WERI-Rb-1 (cell line): ENCODE data around the gene SWT1.

ENCODE experiments used
- DNase-seq: peaks from one replicate; pipeline ENCODE4 v3.0.0-alpha.2; 2020
- H3K27ac ChIP-seq: fragments of 250-450 bp; sonication (Bioruptor Pico); 2 replicates; pipeline ENCODE4 v1.5.1; 2020; ENCODE audit warnings: mild to moderate bottlenecking, moderate library complexity
- H3K27me3 ChIP-seq: fragments of 250-450 bp; sonication (Bioruptor Pico); 2 replicates; pipeline ENCODE4 v1.5.1; 2021; ENCODE audit warnings: mild to moderate bottlenecking, low read depth, moderate library complexity; ENCODE audit not compliant: insufficient read depth, severe bottlenecking
- H3K36me3 ChIP-seq: fragments of 250-450 bp; sonication (Bioruptor Pico); 2 replicates; pipeline ENCODE4 v1.5.1; 2020; ENCODE audit warnings: mild to moderate bottlenecking, moderate library complexity
- H3K4me3 ChIP-seq: 2 replicates; pipeline ENCODE4 v1.5.1; 2011; ENCODE audit warnings: low read depth, mild to moderate bottlenecking, control low read depth, low read length
- H3K9me3 ChIP-seq: fragments of 250-450 bp; sonication (Bioruptor Pico); 2 replicates; pipeline ENCODE4 v1.5.1; 2021; ENCODE audit warnings: mild to moderate bottlenecking, moderate library complexity; ENCODE audit not compliant: severe bottlenecking
- TF ChIP-seq, protein P1 (sequence below): IDR thresholded peaks from 2 replicates; pipeline ENCODE4 v1.5.1; 2011; ENCODE audit warnings: low read depth, mild to moderate bottlenecking, control low read depth, inconsistent platforms, low read length

Gene SWT1

DNA sequence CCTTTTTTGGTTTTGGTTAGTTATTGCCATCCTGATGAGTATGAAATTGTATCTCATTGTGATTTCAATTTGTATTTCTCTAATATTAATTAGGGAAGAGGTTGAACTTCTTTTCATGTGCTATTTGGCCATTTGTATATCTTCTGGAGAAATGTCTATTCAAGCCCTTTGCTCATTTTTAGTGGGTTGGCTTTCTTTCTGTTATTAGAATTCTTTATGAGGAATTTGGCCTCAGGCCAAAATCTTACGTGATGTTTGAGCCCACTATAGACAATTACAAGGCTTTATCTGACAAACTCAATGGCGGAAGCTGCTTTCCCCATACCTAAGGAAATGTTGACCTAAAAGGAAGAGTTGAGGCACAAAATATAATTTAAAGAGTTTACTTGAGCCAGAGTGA lies 127.1 kb downstream of the SWT1 start:
- TF ChIP-seq, protein P1, sequence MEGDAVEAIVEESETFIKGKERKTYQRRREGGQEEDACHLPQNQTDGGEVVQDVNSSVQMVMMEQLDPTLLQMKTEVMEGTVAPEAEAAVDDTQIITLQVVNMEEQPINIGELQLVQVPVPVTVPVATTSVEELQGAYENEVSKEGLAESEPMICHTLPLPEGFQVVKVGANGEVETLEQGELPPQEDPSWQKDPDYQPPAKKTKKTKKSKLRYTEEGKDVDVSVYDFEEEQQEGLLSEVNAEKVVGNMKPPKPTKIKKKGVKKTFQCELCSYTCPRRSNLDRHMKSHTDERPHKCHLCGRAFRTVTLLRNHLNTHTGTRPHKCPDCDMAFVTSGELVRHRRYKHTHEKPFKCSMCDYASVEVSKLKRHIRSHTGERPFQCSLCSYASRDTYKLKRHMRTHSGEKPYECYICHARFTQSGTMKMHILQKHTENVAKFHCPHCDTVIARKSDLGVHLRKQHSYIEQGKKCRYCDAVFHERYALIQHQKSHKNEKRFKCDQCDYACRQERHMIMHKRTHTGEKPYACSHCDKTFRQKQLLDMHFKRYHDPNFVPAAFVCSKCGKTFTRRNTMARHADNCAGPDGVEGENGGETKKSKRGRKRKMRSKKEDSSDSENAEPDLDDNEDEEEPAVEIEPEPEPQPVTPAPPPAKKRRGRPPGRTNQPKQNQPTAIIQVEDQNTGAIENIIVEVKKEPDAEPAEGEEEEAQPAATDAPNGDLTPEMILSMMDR, result no peak
- H3K9me3 ChIP-seq, result no peaks in the 10 kb centered on the region
- H3K27me3 ChIP-seq, result no peaks in the 10 kb centered on the region
- no peak overlapping the region for H3K4me3 ChIP-seq
- H3K27ac ChIP-seq, result no peak overlapping the region
- DNase-seq, result no peak
- H3K36me3 ChIP-seq, result no peaks in the 10 kb centered on the region; the same call in 1 of the 2 replicates

DNA sequence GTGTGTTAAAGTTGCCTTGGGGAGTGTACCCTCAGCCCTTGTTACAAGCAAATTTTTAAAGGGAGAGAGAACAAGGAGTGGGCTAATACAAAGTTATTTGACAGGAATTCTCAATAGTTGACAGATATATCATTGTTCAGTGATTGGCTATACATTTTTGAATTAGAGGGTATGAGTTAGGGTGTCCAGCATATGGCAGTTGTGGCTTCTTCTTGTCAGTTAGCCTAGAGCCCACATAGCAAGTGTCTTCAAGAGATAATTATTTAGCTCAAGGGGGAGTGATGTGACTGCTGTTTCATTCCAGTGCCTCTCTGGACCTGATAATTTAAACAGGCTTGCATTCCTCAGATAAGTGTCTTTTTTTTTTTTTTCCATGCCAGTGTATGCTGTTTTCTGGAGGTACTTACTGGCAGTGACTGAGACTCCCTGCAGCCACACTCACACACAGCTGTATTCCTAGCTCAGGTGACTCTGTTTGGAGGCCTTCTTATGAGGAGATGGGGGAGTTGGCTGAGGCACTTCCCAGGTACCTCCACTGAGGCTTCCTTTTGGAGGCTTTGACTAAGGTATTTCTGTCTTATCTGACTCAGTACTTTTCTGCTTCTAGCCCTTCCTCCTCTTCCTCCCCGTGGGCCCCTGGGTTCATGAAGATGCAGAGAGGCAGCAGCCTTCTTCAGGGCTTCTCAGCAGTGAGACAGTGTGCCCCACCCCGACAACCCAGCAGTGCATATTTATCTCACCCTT lies 127.7 kb downstream of the SWT1 start:
- Histone ChIP-seq H3K27me3 (no peaks in the 10 kb centered on the region), H3K36me3 (no peaks in the 10 kb centered on the region; the same call in 1 of the 2 replicates), H3K27ac (no peak overlapping the region), H3K4me3 (no peak overlapping the region), H3K9me3 (no peaks in the 10 kb centered on the region)
- DNase-seq, result no peak
- TF ChIP-seq, protein P1, result no peak

GRCh38 chr1:185287451-185287850 lies 130.5 kb downstream of the SWT1 start:
- H3K9me3 ChIP-seq, result no peaks in the 10 kb centered on the region
- no peaks in the 10 kb centered on the region for H3K27me3 ChIP-seq
- H3K4me3 ChIP-seq, result no peak overlapping the region
- H3K36me3 ChIP-seq, result no peaks in the 10 kb centered on the region; the same call in 1 of the 2 replicates
- no peak overlapping the region for H3K27ac ChIP-seq
- no peak for DNase-seq
- TF ChIP-seq, protein P1, result no peak

DNA sequence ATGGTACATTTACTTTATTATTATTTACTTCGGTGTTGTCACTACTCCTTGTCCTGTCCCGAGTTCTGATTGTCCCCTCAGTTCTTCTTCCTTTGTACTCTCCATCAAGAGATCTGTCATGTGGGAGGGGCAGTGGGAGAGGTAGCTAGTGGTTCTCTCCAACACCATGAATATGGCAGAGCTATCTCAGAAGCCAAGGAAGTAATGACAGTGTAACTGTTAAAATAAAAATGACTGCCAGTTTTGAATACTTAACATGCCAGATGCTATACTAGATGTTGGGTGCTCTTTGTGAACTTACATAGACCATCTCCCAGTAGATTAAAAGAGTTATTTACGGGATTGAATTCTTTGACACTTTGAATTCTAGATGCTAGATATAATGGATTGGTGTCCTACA lies 131.5 kb downstream of the SWT1 start:
- Histone ChIP-seq H3K36me3 (no peaks in the 10 kb centered on the region; the same call in 1 of the 2 replicates), H3K4me3 (no peak overlapping the region), H3K27me3 (no peaks in the 10 kb centered on the region), H3K27ac (no peak overlapping the region), H3K9me3 (no peaks in the 10 kb centered on the region)
- TF ChIP-seq, protein P1, result no peak
- DNase-seq, result no peak

- TF ChIP-seq, protein P1, result no peak
- H3K9me3 ChIP-seq, result no peaks in the 10 kb centered on the region
- H3K4me3 ChIP-seq, result no peak overlapping the region
- H3K27ac ChIP-seq, result no peak overlapping the region
- no peaks in the 10 kb centered on the region for H3K27me3 ChIP-seq
- no peaks in the 10 kb centered on the region; the same call in 1 of the 2 replicates for H3K36me3 ChIP-seq
- no peak for DNase-seq
These were observed 132.9 kb downstream of the SWT1 start for GRCh38 chr1:185289880-185290279.

DNA sequence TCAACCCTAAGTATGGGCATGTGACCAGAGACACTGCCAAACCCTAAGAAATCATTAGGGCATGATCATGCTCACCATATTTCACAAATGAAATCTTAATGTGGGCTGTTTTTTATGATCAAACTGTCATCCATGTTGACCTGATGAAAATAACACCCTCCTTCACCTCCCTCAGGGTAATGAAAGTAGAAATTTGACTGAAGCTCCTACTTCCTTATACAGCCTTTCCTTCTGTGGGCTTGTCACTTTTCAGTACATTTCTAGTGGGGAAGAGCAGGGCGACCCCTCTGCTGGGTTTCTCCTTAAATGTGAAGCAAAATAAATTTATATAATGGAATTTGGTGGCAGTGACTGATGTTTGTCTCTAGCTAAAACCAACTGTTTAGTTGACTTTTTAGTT lies 134.2 kb downstream of the SWT1 start:
- DNase-seq, result no peak
- H3K36me3 ChIP-seq, result no peaks in the 10 kb centered on the region; the same call in 1 of the 2 replicates
- TF ChIP-seq, protein P1, result no peak
- no peak overlapping the region for H3K4me3 ChIP-seq
- H3K27ac ChIP-seq, result no peak overlapping the region
- H3K27me3 ChIP-seq, result no peaks in the 10 kb centered on the region
- H3K9me3 ChIP-seq, result no peaks in the 10 kb centered on the region
